ENCODE results near the gene PLCL1. TPM values are rescaled to one million over a fixed set of nuclear protein-coding genes. Genes with fewer than 3 reads are reported as not detected.

Gene PLCL1
- total and polyA plus RNA-seq, 2 donors (not counting 3 experiments of a cell fraction or from before 2014, with no cell fraction given), result 0.79 to 3.4 TPM

GRCh38 chr2:197850882-197851450 lies 46.6 kb downstream of the PLCL1 start:
- intact Hi-C loops (cut with micrococcal nuclease), result no loop called here
- ChIA-PET POLR2A (no interaction called here), CTCF (interaction anchor here (0.7 to 1.5 kb wide), 3 partner anchors 9 to 276 kb away, joined by 3 to 4 read pairs (median 4); no protein-coding TSS in a partner anchor)
- Histone ChIP-seq H3K4me2 (ENCODE audit: insufficient read depth, low read length) (no peak overlapping the region), H3K9me3 (replicated peaks; ENCODE audit: control insufficient read depth, insufficient read depth, low read length) (no peaks in the 10 kb centered on the region), H4K20me1 (replicated peaks; ENCODE audit: control insufficient read depth, extremely low read depth, insufficient read depth, low read length) (no peaks in the 10 kb centered on the region), H3K9ac (replicated peaks; ENCODE audit: extremely low read depth, insufficient read depth, low read length) (no peak overlapping the region), H3K27ac (ENCODE audit: insufficient read depth, low read depth, low read length) (no peak overlapping the region), H2AFZ (ENCODE audit: low read depth, low read length) (no peak overlapping the region), H3K4me1 (ENCODE audit: control insufficient read depth, extremely low read depth, insufficient read depth, low read length) (peaks cover 2% of the 10 kb centered on the region), H3K9me1 (replicated peaks; ENCODE audit: control insufficient read depth, extremely low read depth, insufficient read depth, low read length) (no peaks in the 10 kb centered on the region), H3K36me3 (ENCODE audit: control insufficient read depth in 2 of 2, extremely low read depth in 1 of 2, insufficient read depth in 2 of 2, low read length in 2 of 2) (no peaks in the 10 kb centered on the region), H3K79me2 (ENCODE audit: control insufficient read depth, insufficient read depth, low read length) (no peaks in the 10 kb centered on the region), H3K27me3 (ENCODE audit: control insufficient read depth in 2 of 2, insufficient read depth in 2 of 2, low read length in 2 of 2) (no peaks in the 10 kb centered on the region), H3K4me3 (replicated peaks in 1 of 3; ENCODE audit: insufficient read depth in 1 of 3, low read depth in 1 of 3, low read length in 3 of 3) (no peak overlapping the region)
- no peak for DNase-seq (ENCODE audit: low read depth, low spot score)
- no peak for FAIRE-seq
- TF ChIP-seq EZH2 (IDR thresholded peaks at IDR 0.05; ENCODE audit: borderline replicate concordance, low read depth, low read length, severe bottlenecking), result no peak
- TF ChIP-seq FOS (IDR thresholded peaks at IDR 0.05; ENCODE audit: borderline replicate concordance, insufficient read depth, low read length), result no peak
- TF ChIP-seq POLR2A (IDR thresholded peaks at IDR 0.05; ENCODE audit: low read depth, low read length), result no peak
- TF ChIP-seq CTCF (IDR thresholded peaks at IDR 0.05; ENCODE audit: extremely low read depth in 1 of 2, insufficient read depth in 1 of 2, low read depth in 1 of 2, low read length in 2 of 2), result no peak
- no peak for TF ChIP-seq POLR2AphosphoS5 (IDR thresholded peaks at IDR 0.05; ENCODE audit: insufficient read depth, low read depth, low read length)
- TF ChIP-seq MYC (IDR thresholded peaks at IDR 0.05; ENCODE audit: low read depth, low read length), result no peak
- no peak for TF ChIP-seq JUN (IDR thresholded peaks at IDR 0.05; ENCODE audit: borderline replicate concordance, insufficient read depth, insufficient read length, low read depth)
- no peak for TF ChIP-seq MAX (IDR thresholded peaks at IDR 0.05; ENCODE audit: insufficient read depth, insufficient read length)
- TF ChIP-seq GATA2 (IDR thresholded peaks at IDR 0.05; ENCODE audit: insufficient read depth, insufficient read length, low read depth, low read length), result no peak
- dilution Hi-C loops (cut with MboI; ENCODE audit: extremely low pct_ligation_motif_present, low sequenced_read_pairs), result no loop called here
- BruUV-seq (replicated peaks), result no TSS peak
